ENCODE results near the gene MYL3.

GRCh38 chr3:46865031-46865507, 1.8 kb upstream of the MYL3 start:
- no peak for TF ChIP-seq CTCF (IDR thresholded peaks at IDR 0.05)
- no peak for TF ChIP-seq POLR2A (IDR thresholded peaks at IDR 0.05)
